HG02973 (cell line): ENCODE results near the gene PRAME.
"Not testable (repeated sequence)": the region's sequence is repeated elsewhere in the genome, so short reads cannot be mapped to it uniquely, and the experiment has no call there.

ENCODE experiments used
- ATAC-seq: cut with Tn5 transposase; IDR thresholded peaks from one replicate; pipeline ENCODE4 v1.9.1; 2021; ENCODE audit warnings: moderate library complexity; ENCODE audit not compliant: unreplicated experiment

PRAME gene

DNA sequence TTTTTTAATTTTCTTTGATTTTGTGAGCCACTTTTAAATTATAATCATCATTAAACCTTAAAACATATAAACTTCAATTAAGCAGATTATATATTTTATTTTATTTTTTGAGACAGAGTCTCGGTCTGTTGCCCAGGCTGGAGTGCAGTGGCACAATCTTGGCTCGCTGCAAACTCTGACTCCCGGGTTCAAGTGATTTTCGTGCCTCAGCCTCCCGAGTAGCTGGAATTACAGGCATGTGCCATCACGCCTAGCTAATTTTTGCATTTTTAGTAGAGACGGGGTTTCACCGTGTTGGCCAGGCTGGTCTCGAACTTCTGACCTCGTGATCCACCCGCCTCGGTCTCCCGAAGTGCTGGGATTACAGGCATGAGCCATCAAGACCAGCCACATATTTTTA is 22.5 kb upstream of the PRAME start:
- not testable (repeated sequence) for ATAC-seq

DNA sequence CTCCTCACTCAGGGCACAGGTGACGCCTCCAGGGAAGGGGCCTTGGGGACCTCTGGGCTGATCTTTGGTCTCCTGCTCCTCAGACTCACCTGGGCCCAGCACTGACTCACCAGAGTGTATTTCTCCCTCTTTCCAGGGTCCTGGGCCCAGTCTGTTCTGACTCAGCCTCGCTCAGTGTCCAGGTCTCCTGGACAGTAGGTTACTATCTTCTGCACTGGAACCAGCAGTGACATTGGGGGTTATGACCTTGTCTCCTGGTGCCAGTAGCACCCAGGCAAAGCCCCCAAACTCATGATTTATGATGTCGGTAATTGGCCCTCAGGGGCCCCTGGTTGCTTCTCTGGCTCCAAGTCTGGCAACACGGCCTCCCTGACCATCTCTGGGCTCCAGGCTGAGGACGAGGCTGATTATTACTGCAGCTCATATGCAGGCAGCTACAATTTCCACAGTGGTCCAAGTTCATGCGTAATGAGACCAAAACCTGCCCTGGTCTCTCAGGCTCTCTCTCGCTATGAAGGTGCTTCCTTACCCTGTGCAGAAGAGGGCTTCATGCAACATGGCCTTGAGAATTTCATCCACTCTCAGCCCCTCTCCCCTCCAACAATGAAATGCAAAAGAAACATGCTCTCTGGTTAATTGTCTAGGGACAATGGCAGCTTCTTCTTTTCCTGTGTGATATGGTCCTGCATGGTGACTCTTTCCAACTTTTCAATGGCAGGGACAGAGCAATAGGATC is 21.0 kb upstream of the PRAME start:
- no peak for ATAC-seq

DNA sequence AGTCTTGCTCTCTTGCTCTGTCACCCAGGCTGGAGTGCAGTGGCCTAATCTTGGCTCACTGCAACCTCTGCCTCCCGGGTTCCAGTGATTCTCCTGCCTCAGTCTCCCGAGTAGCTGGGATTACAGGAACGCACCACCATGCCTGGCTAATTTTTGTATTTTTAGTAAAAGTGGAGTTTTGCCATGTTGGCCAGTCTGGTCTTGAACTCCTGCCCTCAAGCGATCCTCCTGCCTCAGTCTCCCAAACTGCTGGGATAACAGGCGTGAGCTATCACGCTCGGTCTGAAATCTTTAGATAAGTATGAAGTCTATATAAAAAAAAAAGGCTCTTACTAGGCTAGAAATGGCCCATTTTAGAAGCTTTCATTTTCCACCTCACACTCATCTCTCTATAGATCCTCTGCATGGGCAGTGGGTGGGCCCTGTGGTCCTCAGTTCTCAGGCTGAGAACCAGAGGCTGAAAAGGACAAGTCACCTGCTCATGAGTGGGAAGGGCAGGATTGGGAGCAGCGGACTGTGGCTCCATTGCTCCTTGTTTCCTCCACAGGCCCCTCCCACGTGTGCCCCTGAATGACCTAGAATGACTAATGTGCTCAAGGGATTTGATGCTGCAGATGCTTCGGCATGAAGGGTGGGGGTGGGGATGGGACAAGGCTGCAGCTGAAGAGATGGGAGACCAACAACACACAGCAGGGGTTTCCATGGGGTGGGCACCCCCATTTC is 19.8 kb upstream of the PRAME start:
- no peak for ATAC-seq

DNA sequence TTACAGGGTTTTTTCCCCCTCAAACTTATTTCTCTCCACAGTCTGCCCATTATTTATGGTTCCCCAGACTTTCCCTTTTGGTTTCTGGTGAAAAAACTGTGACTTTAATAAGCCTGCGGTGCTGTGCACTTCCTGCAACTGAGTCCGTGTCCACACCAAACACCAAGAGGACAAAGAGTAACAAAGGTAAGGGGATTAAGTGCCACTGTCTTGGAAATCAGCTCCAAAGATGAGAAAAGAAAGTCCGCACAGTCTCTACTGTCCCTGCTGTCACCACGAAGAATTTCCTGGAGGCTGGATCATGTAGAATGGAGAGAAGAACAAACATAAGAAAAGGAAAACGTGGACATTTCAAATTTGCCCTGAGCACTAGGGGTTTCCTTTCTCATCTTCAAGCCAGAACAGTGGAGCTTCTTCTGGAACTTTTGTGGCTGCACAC is 17.9 kb upstream of the PRAME start:
- no peak for ATAC-seq

DNA sequence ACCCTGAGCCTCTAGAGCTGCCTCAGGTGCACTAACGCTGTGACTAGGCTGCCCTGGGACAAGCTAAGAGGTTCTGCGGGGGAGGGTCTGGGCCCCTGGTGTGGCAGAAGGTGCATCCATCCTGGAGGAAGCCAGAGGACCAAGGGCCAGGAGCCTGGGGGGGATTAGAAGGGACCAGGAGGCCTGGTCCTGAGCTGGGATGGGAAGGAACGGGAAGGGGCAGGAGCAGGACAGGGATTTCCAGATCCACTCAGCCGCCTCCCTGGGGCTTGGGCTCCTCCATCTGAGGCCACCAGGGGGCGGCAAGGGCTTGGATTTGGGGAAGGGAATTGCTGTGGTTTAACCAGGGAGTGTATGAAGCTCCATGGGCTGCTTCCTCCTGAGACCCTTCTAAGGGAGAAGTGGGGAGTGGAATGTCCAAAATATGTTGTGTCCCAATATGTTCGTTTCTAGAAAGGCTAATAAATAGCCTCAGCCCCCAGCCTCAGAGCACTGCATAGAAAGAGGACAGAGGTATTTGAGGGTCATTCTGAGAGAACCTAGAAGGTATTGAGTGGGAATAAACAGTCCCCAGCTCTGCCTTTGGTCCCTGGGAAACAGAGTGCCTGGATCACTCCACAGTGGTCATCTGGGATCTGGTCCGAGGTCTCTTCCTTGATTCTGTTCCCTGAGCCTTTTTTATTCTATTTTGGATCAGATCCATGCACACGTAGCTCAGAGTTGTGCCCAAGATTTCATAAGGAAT is 17.4 kb upstream of the PRAME start:
- no peak for ATAC-seq

DNA sequence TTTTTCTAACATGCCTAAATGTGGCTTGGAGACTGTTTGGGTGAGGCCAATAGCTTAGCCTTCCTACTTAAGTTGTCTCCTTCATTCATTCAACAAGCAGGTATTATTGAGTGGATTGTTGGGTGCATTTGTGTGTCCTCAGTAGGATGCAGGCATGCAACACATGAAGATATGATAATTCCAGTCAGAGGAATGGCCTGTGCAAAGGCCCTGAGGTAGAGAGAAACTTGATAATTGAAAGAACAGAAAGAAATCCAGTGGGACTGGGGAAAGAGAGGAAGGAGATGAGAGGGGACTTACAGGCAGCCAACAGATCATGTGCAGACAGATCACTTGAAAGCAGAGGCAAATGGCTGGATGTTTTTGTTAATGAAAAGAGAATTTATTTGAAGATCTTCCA is 15.3 kb upstream of the PRAME start:
- ATAC-seq: no peak

DNA sequence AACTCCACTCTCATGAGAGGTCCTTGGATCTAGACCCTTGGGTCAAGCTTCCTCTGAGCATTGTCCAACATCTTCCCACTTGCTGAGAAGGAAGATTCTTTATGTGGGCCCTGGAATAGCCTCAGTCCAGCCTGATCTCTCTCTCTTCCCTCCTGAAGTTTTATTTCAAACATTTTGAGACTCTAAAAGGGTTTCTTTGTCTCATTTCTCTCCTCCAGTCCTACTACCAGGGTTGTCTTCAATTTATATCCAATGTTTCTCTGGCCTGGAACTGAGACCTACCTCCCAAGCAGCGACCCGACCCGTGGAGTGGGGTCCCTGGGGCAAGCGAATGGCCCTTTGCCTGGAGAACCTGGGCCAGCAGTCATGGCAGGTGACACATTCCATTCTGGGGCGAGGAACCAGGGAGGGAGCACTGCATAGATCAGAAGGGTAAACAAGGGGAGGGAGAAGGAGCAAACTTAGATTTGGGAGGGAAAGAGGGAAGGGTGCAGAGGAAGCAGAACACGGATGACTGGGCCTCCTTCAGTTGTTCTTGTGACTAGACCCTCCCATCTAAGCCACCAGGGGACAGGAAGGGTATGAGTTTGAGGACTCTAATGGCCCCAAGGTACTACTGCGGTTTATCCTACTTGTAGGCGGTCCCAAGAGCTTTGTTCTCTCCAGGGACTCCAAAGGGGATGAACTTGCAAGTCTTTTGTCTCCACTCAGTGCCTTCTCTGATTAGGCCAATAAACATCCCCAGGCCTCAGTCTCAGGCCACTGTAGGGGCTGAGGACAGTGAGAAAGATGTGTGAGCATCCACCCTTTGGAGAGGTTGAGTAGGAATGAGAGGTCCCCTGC is 14.2 kb upstream of the PRAME start:
- no peak for ATAC-seq

DNA sequence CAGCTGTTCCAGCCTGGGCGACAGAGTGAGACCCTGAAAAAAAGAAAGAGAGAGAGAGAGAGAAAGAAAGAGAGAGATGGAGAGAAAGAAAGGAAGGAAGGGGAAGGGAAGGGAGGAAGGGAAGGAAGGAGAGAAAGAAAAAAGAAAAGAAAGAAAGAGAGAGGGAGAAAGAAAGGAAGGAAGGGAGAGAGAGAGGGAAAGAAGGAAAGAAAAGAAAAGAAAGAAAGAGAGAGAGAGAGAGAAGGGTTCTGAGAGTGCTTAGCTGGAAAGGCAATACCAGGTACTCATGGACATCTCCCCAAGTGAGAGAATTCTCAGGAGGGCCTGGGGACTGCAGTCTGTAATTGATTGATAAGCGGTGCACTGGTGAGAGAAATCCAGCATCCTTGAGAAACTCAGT is 12.8 kb upstream of the PRAME start:
- no peak for ATAC-seq

DNA sequence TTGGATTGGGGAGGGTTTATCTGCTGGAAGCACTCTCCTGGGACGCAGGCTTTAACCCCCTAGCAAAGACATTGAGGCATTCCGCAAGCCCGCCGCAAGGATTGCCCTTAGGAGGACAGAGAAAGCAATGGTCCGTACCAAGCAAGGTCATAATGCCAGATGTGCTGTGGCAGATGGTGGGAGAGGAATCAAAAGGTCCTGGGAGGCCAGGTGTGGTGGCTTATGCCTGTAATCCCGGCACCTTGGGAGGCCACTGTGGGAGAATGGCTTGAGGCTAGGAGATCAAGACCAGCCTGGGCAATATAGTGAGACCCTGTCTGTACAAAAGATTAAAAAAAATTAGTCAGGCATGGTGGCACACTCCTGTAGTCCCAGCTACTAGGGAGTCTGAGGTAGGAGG is 12.4 kb upstream of the PRAME start:
- ATAC-seq: no peak

DNA sequence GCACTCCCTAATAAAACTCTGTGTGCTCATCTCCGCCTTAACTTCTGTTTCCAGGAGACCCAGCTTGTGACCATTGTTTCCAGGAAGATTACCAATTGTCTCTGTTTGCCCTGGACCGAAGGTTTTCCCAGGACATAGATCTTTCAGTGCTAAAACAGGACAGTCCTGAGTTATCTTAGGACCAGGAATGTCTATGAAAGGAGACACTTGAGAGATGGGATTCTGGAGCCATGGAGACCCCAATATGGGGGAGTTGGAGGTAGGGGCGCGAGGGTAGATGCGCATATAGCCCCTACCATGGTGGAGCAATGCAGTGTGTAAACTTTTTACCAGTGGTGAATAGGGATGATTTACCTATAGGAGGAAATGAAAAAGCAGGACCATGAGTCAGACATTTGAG is 10.2 kb upstream of the PRAME start:
- ATAC-seq: no peak

DNA sequence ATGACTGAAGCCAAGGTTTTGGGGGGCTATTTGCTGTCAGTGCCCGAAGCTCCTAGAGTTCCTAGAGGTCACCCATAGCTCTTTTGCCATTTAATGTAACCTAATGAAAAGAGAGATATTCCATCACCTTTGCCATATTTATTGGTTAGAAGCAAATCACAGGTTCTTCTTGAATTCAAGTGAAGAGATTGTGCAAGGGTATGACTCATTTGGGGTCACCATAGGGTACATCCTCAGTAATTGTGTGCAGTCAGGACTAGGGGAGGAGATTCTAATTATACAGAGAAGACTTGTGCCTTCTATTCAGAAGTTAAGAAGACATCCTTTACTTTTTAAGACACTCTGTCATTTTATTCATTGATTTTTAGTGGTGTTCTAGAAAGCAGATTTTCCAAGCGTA is 6.9 kb upstream of the PRAME start:
- no peak for ATAC-seq

DNA sequence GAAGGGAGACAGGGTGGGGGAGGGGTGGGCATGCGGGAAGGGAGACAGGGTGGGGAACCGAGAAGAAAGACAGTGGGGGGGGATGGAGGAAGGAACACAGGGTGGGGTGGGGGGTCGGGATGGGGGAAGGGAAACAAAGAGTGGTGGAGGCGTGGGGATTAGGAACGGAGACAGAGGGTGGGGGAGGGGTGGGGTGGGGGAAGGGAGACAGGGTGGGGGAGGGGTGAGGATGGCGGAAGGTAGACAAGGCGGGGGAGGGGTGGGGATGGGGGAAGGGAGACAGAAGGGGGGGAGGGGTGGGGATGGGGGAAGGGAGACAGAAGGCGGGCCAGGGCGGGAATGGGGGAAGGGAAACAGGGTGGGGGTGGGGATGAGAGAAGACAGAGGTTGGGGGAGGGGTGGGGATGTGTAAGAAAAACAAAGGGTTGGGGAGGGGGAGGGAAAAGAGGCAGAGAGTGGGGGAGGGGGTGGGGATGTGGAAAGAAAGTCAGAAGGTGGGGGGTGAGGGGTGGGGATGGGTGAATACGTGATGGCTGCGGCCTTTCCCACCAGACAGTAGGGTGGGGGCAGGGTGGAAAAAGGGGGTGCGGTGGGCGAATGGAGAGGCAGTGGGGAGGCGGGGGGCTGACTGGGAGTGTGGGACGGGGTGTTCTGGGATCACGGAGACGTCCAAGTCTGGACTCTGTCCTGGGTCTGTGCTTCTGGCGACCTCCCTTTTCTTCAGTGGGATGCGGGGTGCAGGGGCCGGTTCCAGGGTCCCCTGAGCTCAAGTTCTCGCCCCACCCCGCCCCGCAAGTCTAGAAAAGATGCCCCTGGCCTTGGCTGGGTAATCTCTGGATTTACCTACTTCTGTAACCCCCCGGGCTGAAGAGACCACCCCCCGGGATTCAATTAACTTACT is 744 bp downstream of the PRAME start:
- no peak for ATAC-seq

DNA sequence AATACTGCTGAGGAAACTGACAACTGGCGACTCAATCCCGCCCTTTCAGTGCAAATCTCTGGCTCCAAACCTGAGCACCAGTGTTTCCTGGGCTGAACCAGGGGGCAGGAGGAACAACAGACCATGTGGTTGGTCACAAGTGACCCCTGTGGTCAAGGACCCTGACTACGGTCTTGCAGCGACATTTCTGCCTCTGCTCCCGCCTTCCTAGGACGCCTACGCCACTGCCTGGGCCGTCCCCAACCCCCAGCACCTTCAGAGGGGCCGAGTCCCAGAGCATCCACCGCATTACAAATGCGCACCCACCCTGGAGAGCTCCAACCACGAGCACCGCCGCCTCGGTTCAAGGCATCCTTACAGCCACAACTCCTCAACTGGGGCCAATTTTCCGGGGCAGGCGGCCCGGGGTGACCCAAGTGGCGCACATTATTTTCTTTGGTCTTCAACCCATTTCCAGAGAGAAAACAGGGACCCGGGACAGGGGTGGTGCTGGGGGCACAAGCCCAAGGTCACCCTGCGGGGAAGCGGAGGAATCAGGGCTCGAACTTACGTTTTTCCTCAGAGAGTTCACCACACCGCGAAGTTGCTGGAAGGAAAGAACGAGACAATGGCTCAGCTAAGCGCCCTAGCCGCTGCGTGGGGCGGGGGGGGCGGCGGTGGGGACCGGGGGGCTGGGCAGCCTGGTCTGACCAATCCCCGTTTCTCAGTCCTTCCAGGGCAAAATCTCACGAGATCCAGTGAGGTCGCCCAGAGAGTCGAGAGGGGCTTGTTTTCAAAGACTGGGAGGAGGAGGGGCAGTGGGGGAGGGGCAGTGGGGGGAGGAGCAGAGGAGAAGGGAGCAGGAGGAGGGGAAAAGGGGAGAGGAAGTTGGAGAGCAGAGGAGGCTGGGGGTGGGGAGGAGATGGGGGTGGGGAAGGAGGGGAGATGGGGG is 1.8 kb downstream of the PRAME start:
- ATAC-seq: no peak

DNA sequence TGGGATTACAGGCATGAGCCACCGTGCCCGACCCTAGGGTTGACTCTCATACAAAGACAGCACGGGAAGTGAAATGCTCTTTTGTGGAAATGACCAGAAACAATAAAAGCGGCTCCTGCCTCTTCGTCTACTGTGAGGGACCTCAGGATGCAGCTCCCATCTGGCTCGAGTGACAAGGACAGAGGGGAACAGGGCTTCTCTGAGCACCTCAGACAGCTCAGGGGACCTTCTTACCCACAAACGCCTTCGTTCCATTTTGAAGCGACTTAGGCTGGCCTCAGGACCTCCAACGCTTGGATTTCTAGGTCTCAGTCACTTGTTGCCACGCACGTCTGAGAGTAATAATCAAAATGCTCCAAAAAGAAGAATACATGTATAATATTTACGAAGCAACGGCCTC is 2.5 kb downstream of the PRAME start:
- ATAC-seq: no peak

DNA sequence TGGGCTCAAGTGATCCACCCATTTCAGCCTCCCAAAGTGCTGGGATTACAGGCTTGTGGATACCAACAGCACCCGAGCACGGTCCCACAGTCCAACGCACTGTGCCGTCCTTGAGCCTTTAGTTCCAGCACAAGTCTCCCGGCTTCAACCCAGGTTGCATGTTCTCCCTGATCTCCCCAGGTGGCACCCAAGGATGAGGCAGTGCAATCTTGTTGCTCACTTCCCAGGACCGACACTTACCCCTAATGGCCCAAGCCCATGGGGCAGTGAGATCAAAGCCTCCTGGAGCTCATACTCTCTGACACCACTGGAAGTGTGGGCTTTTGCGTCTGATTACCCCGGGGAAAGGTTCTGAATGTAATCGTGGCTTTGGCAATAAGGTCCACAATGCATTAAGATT is 3.5 kb downstream of the PRAME start:
- no peak for ATAC-seq

DNA sequence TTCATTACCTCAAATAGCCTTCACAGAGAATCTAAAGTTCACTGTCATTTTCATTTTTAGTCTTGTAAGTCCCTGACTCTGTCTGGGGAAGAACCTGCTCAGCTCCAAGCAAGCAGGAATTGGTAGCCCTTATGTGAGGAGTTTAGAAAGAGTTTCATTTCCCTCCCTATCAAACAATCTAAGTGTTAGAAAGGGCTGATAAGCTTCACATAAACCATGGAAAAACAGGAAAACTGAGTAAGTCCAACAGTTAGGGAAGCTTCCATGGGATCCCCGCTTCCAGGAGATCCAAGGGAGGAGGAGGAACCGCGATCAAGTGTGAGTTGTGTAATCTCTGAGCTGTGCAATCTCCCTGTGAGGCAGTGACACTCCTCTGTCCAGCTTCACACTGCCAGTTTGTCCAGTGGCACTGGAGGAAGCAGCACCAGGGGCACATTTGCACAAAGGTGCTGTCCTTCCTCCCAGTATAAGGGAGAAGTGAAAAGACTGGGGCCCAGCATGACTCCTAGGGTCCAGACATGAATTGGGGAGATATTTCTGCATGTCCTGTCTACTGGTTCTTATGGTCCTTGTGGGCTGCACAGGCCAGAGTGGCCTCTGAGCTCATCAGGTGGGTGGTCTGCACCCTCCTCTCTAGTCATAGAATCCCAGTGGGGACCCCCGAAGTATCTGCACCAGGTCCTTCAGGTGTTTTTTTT is 4.3 kb downstream of the PRAME start:
- no peak for ATAC-seq

DNA sequence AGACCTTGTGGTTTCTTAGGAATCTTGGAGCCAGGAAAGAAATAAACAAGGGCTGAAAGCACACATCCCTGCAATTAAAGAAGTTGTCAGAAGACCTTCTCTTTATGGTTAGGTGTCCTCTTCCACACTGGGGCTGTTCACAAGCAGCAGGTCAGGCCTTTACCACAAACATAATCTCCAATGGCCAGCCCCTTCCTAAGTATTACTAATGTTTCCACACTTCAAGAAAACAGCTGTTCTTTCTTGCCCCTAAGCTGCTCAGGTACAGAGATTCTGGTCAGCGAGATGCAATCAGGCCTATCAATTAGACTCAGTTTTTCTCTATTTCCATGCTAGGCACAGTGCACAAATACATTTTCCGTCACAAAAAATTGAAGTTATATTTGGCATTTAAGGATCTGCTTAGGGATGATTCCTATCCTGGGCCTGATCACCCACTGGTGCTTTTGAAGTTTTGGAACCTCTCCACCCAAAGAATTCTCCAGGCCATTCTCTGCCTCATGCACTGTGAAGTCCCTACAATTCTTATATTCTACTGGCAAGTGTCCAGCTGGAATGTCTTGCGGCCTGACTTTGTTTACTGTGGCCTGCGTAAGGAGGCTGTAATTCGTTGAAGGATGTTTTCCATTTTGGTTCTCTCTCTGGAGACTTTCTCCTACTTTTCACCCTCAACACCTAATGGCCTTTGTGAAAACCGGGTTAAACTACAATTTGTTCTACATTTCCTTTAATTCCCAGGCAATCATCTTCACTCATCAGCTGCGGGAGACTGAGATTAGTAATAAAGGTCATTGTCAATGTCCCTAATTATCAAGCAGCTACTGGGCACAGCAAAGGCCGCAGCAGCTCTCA is 5.1 kb downstream of the PRAME start:
- no peak for ATAC-seq
